Fibroblast of the aortic adventitia (primary cell): ENCODE data around the gene STAT3. TPM values are rescaled to one million over a fixed set of nuclear protein-coding genes. Genes with fewer than 3 reads are reported as not detected.
A peak's percentile ranks its signal among the peaks of the same experiment; 100 is the strongest.

Experiments used
- DNase-seq: peaks from one replicate; pipeline ENCODE4 v3.0.0-alpha.2; 2010; ENCODE audit warnings: low read depth
- H3K4me3 ChIP-seq: 2 replicates; pipeline ENCODE4 v1.5.1; 2011; ENCODE audit warnings: low read depth, mild to moderate bottlenecking, control low read depth, low read length, moderate library complexity
- total RNA-seq: library from RNA; depleted of rRNA; stranded (reverse); fragments of >200 nt; gene quantifications from 2 replicates; pipeline ENCODE4 v1.2.3, GENCODE V29; 2012; ENCODE audit warnings: low replicate concordance
- TF ChIP-seq, protein P1 (sequence below): IDR thresholded peaks from 2 replicates; pipeline ENCODE4 v1.5.1; 2011; ENCODE audit warnings: mild to moderate bottlenecking, low read length, control low read depth, inconsistent platforms; ENCODE audit not compliant: insufficient read depth

Gene STAT3
- total RNA-seq, 1 donor = 137 TPM

DNA sequence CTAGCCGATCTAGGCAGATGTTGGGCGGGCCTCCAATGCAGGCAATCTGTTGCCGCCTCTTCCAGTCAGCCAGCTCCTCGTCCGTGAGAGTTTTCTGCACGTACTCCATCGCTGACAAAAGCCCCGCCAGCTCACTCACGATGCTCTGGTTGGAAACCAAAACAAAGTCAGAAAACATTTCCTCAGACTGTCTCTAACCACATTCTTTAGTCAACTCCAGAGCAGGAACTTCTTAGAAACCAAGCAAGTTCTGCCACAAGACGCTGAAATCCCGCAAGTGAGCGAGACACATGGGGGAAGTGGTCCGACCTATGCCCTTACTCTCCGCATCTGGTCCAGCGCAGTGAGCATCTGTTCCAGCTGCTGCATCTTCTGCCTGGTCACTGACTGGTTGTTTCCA, 50.8 kb downstream of the STAT3 start:
- DNase-seq = peak; percentile 25
- no peak overlapping the region for H3K4me3 ChIP-seq
- TF ChIP-seq, protein P1, sequence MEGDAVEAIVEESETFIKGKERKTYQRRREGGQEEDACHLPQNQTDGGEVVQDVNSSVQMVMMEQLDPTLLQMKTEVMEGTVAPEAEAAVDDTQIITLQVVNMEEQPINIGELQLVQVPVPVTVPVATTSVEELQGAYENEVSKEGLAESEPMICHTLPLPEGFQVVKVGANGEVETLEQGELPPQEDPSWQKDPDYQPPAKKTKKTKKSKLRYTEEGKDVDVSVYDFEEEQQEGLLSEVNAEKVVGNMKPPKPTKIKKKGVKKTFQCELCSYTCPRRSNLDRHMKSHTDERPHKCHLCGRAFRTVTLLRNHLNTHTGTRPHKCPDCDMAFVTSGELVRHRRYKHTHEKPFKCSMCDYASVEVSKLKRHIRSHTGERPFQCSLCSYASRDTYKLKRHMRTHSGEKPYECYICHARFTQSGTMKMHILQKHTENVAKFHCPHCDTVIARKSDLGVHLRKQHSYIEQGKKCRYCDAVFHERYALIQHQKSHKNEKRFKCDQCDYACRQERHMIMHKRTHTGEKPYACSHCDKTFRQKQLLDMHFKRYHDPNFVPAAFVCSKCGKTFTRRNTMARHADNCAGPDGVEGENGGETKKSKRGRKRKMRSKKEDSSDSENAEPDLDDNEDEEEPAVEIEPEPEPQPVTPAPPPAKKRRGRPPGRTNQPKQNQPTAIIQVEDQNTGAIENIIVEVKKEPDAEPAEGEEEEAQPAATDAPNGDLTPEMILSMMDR = no peak

DNA sequence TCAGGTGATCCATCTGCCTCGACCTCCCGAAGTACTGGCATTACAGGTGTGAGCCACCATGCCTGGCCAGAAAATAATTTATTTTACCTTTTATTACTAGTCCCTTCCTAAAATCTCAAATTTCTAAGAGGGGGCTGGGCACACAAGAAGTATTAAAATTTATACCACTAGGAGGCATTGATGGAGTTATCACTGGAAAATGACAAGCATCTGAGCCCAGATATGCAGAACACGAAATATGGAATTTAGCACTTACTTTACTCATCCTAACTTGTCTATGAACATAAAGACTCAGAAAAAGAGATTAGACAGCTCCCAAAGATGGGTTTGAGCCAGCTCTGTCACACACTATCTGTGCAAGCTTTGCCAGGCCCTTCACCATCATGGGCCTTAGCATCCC, 53.6 kb downstream of the STAT3 start:
- no peak overlapping the region for H3K4me3 ChIP-seq
- TF ChIP-seq, protein P1 = no peak
- DNase-seq = no peak

DNA sequence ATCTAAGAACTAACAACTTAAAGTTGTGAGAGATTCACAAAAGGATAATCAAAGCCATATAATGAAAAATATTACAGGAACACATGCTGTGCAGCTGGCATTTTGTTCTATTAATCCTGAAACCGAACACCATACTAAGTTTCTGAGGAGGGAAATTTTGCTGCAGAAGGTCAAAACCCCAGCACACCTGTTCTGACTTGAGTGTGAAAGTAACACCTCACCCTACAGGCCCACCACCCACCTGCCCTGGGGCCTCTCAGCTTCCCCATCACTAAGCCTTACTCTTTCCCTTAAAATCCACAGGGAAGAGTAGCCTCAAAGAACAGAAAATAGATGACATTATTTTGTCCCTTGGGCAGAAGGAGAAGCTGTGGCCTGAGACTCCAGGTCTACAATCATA, 55.2 kb downstream of the STAT3 start:
- no peak for DNase-seq
- TF ChIP-seq, protein P1 = no peak
- H3K4me3 ChIP-seq = no peak overlapping the region

DNA sequence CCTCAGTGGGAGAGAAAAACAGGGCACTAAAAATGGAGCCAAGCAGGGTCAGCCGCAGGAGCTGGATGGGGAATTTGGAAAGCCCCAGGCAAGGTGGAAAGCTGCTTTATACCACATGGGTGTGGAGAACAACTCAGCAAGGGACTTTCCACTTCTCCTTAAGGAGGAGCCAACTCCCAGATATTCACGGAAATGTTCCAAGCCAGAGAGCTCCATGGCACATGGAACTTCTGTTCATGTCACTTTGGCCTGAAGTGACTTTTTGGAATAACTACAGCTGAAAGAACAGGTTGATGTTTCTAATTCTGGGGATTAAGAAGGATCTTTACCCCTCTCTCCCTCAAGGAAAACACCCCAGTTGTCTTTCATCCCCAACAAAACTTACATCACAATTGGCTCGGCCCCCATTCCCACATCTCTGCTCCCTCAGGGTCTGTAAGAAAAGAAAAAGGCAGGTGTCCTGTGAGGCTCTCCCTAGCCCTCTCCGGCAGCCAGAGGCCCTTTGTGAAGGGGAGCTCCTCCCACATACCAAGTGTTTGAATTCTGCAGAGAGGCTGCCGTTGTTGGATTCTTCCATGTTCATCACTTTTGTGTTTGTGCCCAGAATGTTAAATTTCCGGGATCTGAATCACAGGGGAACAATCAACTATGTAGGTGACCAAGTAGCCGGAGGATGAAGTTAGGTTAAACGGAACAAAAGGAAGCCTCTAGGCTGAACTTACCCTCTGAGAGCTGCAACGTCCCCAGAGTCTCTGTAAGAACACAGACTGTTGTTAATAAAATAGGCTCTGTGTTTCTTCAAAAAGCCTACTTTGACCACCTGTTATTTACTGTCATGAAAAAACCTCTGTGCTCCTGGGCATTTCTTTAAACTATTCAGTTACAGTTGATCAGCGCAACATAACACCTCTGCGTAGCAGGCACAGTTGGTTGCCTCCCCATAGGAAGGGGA, 58.9 kb downstream of the STAT3 start:
- peak; percentile 88 for DNase-seq
- TF ChIP-seq, protein P1 = no peak
- no peak overlapping the region for H3K4me3 ChIP-seq

DNA sequence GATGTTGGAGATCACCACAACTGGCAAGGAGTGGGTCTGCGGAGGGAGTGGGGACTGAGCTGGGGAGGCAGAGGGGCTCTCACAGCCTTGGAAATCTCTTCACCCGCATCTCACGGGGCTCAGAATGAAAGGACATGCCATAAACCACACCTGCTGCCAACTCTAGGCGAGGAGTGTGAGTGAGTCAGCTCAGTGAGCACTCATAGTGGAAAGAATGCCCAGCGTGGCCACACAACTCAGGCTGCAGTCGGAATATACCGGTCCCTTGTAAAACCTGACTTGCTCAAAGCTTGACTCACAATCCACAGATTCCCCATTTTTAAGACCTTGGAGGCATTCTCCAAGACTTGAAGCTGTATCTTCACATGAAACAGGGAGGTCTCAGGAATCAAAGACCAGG, 63.2 kb downstream of the STAT3 start:
- TF ChIP-seq, protein P1 = no peak
- DNase-seq = peak; percentile 81

DNA sequence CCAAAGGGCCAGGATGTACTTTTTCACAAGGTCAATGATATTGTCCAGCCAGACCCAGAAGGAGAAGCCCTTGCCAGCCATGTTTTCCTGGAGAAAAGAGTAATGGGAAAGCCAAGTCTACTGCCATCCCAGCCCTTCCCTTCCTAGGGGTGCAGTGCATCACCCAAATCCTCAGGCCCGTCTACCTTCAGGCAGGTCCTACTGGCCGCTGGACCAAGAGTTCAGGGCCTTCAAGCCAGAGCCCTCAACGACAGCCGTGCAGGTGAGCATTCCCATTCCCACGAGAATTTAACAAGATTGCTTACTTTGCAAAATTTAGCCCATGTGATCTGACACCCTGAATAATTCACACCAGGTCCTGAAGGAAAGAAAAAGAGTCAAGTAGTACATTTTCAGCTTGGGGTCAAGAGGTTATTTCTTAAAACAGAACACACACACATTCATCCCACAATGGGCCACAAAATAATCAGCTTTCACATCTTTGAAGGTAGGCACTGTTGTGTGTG, 64.9 kb downstream of the STAT3 start:
- H3K4me3 ChIP-seq = no peak overlapping the region
- TF ChIP-seq, protein P1 = no peak
- DNase-seq = no peak

More for the DNA sequence above, 63.2 kb downstream of the STAT3 start:
- H3K4me3 ChIP-seq = no peak overlapping the region
